HG02852 (cell line): ENCODE results near the gene IP6K2.

Source experiments
- ATAC-seq: cut with Tn5 transposase; IDR thresholded peaks from one replicate; pipeline ENCODE4 v1.9.1; 2021; ENCODE audit warnings: mild to moderate bottlenecking, moderate library complexity; ENCODE audit not compliant: unreplicated experiment

Gene IP6K2

DNA sequence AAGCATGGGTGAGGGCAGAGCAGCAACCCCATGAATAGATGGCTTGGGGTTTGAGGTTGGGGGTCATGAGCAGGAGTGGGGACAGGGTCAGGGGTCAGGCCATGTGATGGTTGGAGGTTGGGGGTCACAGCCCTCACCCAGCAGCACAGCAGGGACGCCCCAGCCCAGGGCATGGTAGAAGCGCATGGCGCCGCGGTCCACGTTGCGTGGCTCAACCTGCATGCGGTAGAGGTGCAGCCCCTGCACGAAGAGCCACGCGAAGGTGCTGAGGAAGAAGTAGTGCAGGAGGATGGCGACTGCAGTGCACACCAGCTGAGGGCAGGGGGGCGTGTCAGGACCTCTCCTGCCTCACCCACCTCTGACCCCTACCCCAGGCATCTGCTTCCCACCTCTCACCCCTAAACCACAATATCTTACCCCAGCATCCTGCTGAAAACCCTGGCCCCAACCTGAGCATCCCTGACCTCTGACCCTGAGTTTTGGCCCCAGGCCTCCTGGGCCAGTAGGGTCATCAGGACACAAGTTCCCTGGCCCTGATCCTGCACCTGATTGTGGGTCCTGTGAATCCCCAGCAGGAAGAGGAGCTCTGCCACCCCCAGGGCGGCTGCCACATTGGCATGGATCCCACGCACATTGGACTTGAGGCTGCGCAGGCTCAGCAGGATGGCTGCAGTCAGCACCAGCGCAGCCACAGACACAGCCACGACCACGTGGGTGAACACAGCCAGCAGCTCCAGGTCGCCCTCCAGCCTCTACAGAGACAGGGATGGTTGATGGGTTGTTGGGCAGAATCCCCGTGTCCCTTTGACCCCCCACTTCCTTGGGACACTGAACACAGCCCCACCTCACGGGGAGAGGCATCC lies 71.9 kb downstream of the IP6K2 start:
- no peak for ATAC-seq

DNA sequence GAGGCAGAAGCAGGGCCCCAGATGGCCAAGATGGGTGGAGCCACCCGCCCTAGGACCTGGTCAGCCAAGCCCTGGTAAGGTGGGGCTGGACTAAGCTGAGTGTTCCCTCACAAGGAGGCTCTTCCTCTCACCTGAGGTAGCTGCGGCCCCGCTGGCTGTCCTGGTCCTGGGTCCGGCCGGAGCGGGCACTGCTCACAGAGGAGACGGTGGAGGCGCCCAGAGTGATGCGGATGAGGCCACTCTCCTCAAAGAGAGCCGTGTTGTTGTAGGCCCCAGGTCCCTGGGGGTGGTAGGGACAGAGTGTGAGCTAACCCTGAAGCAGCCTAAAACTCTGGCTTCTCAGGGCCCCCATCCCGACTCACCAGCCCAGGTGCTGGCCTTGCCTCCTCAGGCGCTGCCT lies 74.4 kb downstream of the IP6K2 start:
- ATAC-seq = no peak

DNA sequence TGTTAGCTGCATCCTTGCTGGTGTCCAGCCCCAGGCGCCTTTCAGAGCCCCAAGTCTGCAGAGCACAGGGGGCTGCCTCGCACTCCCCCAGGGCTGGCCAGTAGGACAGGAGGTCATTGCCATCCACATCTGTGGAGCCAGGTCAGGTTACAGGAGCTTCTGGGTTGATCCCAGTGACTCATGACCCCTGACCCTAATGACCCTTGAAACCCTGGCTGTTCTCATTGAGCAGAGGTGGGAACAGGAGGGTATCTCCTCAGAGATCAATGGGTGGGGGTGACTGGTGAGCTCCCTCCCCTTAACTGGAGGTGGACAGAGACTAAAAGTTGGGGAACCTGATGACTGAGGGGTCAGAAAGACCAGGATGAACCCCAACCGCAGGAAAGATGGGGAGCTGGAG lies 75.6 kb downstream of the IP6K2 start:
- ATAC-seq = no peak

DNA sequence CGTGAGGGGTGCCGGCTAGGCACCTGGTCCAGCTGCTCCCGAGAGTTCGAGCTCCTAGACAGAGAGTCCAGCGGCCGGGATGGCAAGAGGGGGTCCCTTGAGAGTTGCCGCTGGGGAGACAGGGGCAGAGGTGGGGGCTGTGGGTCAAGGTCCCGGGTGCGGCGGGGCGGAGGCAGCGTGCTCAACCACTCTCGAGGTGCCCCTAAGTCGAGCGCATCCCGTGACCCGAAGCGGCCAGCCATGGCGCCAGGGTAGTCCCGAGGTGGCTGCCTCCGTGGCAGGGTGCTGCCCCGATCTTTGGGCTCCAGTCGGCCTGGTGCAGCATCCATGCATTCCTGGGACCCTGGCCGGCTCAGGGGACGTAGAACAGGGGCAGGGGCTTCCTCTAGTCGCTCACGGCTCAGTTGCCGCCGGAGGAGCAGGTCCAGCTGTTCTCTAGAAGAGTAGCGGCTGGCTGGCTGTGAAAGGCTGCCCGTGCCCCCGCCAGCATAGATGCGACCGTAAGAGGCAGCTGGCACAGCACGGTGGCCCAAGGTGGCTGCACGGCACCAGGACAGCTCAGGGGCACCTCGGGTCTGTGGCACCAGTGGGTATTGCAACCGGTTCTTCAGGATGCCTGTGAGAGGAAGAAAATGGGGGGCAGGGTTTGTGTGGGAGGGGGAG lies 76.9 kb downstream of the IP6K2 start:
- ATAC-seq = no peak
